Lower leg skin (tissue), 3 donors: ENCODE results near the gene PHGDH.

ENCODE experiments used
- POLR2A ChIP-seq, 2 donors: fragments of 450-650 bp; IDR thresholded peaks; one replicate each; pipeline ENCODE4 v1.6.1; 2016 to 2017; ENCODE audit warnings: antibody characterized with exemption in 2 of 2, mild to moderate bottlenecking in 1 of 2, moderate library complexity in 1 of 2
- TF ChIP-seq, protein P1 (sequence below), 3 donors: fragments of 450-650 bp; IDR thresholded peaks; one replicate each; pipeline ENCODE4 v1.5.1; 2016; ENCODE audit warnings: antibody characterized with exemption in 3 of 3, mild to moderate bottlenecking in 3 of 3, moderate library complexity in 2 of 3

DNA sequence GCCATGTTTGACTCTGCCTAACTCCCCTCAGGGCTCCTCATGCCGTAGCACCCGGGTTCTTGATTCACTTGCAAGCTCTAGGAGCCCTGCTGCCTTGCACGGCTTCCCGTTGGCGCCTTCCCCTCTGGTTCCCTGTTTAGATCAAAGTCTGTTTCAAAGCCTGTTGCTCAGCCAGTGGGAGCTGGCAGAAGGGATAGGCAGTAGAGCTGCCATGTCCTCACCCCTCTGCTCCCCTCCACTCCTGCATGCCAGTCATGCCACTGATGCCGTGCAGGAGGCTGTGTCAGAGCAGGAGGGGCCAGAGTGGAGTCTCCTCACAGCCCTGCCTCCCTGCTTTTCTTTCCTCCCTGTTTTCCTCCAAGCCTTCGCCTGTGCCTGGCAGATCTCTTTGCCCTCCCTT is 30.5 kb downstream of the PHGDH start:
- TF ChIP-seq, protein P1, sequence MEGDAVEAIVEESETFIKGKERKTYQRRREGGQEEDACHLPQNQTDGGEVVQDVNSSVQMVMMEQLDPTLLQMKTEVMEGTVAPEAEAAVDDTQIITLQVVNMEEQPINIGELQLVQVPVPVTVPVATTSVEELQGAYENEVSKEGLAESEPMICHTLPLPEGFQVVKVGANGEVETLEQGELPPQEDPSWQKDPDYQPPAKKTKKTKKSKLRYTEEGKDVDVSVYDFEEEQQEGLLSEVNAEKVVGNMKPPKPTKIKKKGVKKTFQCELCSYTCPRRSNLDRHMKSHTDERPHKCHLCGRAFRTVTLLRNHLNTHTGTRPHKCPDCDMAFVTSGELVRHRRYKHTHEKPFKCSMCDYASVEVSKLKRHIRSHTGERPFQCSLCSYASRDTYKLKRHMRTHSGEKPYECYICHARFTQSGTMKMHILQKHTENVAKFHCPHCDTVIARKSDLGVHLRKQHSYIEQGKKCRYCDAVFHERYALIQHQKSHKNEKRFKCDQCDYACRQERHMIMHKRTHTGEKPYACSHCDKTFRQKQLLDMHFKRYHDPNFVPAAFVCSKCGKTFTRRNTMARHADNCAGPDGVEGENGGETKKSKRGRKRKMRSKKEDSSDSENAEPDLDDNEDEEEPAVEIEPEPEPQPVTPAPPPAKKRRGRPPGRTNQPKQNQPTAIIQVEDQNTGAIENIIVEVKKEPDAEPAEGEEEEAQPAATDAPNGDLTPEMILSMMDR (IDR thresholded peaks at IDR 0.05): no peak
- TF ChIP-seq POLR2A (IDR thresholded peaks at IDR 0.05): no peak
